HG03175 (cell line): ENCODE data around the gene SIT1.

ENCODE experiments used
- ATAC-seq: cut with Tn5 transposase; IDR thresholded peaks from one replicate; pipeline ENCODE4 v1.9.1; 2021; ENCODE audit warnings: mild to moderate bottlenecking, moderate library complexity; ENCODE audit not compliant: unreplicated experiment

The SIT1 gene

DNA sequence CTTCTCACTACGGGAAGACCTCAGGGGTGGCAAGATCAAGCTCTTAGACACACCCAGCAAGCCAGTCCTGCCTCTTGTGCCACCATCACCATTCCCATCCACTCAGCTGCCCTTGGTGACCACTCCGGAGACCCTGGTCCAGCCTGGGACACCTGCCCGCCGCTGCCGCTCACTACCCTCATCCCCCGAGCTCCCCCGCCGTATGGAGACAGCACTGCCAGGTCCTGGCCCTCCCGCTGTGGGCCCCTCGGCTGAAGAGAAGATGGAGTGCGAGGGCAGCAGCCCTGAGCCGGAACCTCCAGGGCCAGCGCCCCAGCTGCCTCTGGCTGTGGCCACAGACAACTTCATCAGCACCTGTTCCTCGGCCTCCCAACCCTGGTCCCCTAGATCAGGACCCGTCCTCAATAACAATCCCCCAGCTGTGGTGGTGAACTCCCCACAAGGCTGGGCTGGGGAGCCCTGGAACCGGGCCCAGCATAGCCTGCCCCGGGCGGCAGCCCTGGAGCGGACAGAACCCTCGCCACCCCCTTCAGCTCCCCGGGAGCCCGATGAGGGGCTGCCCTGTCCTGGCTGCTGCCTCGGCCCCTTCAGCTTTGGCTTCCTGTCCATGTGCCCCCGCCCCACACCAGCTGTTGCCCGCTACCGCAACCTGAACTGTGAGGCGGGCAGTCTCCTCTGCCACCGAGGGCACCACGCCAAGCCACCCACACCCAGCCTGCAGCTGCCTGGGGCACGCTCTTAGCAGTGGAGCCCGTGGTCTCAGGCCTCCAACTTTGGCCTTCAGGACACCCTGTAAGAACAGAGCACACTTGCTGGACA, 41.5 kb downstream of the SIT1 start:
- no peak for ATAC-seq

GRCh38 chr9:35608221-35608620, 42.5 kb downstream of the SIT1 start:
- ATAC-seq = no peak

GRCh38 chr9:35606726-35607125, 44.0 kb downstream of the SIT1 start:
- ATAC-seq = no peak

DNA sequence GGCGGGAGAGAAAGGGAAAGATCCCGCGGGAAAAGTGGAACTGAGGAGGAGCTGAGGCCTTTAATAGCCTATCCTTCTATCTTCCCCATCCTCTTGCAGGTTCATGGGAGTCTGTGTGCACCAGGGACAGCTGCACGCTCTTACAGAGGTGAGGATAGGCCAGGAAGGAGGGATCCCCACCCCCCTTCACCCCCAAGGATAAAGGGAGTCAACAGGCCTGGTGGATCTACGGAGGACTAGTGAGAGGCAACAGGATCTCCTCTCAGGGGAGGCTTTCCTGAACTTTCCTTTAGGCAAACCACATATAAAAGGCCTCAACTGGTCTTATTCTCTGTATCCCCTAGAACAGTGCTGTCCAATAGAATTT, 44.6 kb downstream of the SIT1 start:
- ATAC-seq = no peak

DNA sequence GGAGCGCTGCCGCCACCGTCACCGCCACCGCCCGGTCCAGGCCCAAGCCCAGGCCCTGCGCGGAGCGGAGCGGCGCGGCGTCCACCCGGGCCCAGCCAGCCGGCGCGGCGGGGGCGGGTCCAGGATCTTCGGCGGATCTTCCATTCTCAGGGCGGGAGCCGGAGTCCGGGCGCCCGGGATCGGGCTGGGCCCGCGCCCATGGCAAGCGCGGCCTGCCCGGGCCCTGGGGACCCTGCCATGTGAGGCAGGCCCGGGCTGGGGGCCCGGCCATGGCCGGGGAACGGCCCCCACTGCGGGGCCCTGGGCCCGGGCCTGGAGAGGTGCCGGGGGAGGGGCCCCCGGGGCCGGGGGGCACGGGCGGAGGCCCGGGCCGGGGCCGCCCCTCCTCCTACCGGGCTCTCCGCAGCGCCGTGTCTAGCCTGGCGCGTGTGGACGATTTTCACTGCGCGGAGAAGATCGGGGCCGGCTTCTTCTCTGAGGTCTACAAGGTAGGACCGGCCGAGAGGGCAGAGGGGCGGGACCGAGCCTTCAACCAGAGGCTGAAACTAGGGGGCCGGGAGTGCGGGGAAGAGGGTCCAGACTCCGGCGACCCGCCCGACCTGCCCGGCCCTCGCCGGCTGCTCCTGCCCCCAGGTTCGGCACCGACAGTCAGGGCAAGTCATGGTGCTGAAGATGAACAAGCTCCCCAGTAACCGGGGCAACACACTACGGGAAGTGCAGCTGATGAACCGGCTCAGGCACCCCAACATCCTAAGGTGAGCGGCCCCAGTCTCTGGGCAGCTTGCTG, 45.2 kb downstream of the SIT1 start:
- ATAC-seq = peak; percentile 2

DNA sequence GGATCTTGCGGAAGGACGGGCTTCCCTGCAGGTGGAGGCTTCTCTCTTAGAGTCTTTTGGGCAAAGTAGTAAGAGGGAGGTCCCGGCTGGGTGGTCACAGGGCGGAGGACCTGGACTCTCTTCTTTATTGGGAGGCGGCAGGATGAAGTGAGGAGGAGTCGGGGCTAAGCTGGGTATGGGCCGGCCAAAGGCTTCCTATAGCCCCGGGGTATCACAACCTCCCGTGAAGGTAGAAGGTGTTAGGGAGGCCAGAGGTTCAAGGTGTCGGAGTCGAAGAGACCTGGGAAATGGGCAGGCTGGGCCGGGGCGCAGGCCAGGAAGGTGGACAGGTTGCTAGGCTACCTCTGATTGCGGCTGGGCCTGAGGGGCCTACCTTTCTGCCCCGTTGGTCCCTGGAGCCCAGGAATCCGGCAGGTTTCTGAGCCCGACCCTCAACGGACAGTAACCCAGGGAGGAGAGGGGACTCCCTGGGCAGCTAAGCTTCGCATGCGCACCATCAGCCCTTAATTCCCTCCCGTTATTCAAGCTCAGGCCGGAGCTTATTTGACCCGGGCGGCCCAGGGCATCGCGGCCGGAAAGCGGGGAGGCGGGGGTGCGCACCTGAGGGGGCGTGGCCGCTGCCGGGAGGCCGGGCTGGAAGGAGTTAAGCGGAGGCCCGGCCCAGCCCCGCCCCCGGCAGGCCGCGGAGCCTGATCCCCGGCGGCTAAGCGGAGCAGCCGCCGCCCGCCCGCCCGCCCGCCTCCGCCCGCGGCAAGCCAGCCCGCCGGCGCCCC, 46.0 kb downstream of the SIT1 start, which contains the start of gene TESK1:
TESK1 (plus strand) TSS at position 685 of the 773 bp plus-strand sequence. CDS start 358 bp downstream, outside the sequence.
- peak; percentile 49 for ATAC-seq

- peak; percentile 89 for ATAC-seq
These were observed 46.6 kb downstream of the SIT1 start for GRCh38 chr9:35603986-35604577.

DNA sequence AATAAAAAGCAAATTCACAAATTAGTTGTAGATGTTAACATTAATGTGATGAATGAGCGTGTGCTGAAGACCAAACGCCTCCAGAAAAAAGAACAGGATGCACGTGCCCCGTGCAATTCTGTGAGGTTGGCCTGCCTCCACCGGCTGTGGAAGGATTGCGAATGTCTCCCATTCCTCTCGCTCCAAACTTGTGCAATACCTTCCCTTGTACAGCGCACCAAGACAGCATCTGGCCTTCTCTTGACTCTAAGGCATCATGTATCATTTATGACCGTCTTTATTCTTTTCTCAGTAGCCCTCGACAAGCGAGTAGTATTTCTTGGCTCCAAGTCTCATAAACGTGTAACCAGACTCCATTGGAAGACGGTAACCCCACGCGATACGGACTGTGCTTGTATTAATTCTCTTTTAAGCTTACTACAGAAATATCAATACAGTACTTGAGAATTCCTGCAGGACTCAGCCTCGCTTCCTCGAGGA, 47.2 kb downstream of the SIT1 start:
- no peak for ATAC-seq

DNA sequence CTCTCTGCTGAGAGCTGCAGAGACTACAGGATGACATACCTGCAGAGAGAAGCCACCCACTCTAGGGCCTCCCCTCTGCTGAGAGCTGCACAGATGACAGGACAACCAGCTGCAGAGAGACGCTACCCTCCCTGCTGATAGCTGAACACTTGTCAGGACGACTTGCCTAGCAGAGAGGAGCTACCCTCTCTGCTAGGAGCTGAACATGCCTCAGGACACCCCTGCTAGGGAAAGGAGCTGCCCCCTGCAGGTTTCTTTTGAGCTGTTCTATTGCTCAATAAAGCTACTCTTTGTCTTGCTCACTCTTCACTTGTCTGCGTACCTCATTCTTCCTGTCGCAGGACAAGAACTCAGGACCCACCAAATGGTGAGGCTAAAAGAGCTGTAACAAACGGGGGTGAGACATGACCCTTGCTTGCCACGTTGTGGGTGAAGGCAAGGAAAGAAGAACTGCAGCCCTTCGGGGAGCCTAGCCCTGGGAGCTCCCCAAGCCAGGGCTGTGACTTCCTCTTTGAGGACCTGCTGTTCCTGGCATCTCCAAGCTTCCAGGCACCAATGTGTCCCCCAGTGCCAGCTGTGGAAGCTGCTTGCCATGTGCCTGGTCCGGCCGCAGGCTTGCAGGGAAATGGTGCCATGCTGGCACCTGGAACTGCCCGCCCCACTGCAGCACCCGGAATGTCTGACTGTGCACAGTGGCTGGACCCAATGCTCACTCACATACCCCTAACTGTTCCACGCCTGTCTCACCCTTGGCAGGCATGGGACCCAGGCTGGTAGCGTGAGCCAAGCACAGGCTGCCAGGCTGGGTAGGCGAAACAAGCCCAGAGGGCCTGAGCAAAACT, 50.7 kb downstream of the SIT1 start:
- no peak for ATAC-seq
